Measurements from ENCODE around the gene WNT2. TPM values are rescaled to one million over a fixed set of nuclear protein-coding genes. Genes with fewer than 3 reads are reported as not detected.

Gene WNT2
- total RNA-seq, 1 donor, result 56.1 TPM

- TF ChIP-seq, protein P1, sequence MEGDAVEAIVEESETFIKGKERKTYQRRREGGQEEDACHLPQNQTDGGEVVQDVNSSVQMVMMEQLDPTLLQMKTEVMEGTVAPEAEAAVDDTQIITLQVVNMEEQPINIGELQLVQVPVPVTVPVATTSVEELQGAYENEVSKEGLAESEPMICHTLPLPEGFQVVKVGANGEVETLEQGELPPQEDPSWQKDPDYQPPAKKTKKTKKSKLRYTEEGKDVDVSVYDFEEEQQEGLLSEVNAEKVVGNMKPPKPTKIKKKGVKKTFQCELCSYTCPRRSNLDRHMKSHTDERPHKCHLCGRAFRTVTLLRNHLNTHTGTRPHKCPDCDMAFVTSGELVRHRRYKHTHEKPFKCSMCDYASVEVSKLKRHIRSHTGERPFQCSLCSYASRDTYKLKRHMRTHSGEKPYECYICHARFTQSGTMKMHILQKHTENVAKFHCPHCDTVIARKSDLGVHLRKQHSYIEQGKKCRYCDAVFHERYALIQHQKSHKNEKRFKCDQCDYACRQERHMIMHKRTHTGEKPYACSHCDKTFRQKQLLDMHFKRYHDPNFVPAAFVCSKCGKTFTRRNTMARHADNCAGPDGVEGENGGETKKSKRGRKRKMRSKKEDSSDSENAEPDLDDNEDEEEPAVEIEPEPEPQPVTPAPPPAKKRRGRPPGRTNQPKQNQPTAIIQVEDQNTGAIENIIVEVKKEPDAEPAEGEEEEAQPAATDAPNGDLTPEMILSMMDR (IDR thresholded peaks at IDR 0.05; ENCODE audit: insufficient read depth, low read depth, low read length), result no peak
- no peak overlapping the region for H3K4me3 ChIP-seq (ENCODE audit: low read depth, low read length)
- DNase-seq (ENCODE audit: low read depth), result no peak
Measured at GRCh38 chr7:117243390-117243789, 79.5 kb downstream of the WNT2 start.

GRCh38 chr7:117241088-117241487, 81.8 kb downstream of the WNT2 start:
- DNase-seq (ENCODE audit: low read depth), result no peak
- TF ChIP-seq, protein P1 (IDR thresholded peaks at IDR 0.05; ENCODE audit: insufficient read depth, low read depth, low read length), result no peak
- no peak overlapping the region for H3K4me3 ChIP-seq (ENCODE audit: low read depth, low read length)

GRCh38 chr7:117238937-117239336, 83.9 kb downstream of the WNT2 start:
- no peak overlapping the region for H3K4me3 ChIP-seq (ENCODE audit: low read depth, low read length)
- no peak for DNase-seq (ENCODE audit: low read depth)
- TF ChIP-seq, protein P1 (IDR thresholded peaks at IDR 0.05; ENCODE audit: insufficient read depth, low read depth, low read length), result no peak

DNA sequence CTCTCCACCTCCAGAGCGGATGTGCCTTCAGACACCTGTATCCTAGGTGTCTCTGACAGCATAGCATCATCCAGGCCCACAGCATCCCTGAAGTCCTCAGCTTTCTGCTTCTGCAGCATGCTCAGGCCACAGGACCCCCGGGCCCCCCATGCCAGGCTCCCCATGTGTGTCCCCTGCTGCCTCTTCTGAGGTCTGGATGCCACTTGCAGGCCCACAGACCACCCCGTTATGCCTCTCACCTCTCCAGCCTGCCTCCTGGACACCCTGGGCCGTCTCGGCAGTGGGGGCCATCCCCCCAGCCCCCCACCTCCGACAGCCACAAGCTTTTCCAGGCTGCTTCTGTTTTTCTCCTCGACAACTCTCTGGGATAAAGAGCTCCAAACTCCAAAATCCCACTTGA, 84.4 kb downstream of the WNT2 start:
- H3K4me3 ChIP-seq (ENCODE audit: low read depth, low read length), result no peak overlapping the region
- TF ChIP-seq, protein P1 (IDR thresholded peaks at IDR 0.05; ENCODE audit: insufficient read depth, low read depth, low read length), result no peak
- no peak for DNase-seq (ENCODE audit: low read depth)

DNA sequence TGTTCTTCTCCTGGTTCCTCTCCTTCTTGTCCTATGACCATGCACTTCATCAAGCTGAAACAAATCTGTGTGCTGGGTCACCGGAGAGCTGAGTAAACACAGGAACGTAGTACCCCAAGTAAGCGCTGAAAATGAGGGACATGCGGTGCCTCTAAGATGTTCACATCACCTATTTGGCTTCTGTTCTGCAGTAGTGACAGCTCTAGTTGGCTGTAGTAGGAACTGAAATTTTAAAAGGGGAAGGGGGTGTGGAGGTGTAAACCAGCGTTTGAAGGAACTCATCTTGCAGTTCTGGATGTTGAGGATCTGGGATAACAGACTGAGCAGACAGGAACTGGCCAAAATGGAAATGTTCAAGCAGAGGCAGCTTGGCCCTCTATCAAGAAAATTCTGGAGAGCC, 85.2 kb downstream of the WNT2 start:
- TF ChIP-seq, protein P1 (IDR thresholded peaks at IDR 0.05; ENCODE audit: insufficient read depth, low read depth, low read length), result no peak
- H3K4me3 ChIP-seq (ENCODE audit: low read depth, low read length), result no peak overlapping the region
- DNase-seq (ENCODE audit: low read depth), result no peak

DNA sequence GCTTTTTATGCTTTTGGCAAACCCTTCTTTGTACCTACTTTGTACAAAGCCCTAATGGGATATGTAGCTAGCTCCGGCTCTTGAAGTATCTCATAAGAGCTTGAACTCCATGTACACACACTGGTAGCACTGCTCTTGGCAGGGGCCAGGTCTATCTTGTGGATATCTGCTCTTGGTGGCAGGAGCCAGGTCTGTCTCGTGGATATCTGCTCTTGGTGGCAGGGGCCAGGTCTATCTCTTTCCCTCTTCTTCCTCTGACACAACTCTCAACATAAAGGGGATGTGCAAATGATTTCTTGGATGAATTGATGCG, 91.9 kb downstream of the WNT2 start:
- H3K4me3 ChIP-seq (ENCODE audit: low read depth, low read length), result no peak overlapping the region
- no peak for DNase-seq (ENCODE audit: low read depth)
- TF ChIP-seq, protein P1 (IDR thresholded peaks at IDR 0.05; ENCODE audit: insufficient read depth, low read depth, low read length), result no peak

DNA sequence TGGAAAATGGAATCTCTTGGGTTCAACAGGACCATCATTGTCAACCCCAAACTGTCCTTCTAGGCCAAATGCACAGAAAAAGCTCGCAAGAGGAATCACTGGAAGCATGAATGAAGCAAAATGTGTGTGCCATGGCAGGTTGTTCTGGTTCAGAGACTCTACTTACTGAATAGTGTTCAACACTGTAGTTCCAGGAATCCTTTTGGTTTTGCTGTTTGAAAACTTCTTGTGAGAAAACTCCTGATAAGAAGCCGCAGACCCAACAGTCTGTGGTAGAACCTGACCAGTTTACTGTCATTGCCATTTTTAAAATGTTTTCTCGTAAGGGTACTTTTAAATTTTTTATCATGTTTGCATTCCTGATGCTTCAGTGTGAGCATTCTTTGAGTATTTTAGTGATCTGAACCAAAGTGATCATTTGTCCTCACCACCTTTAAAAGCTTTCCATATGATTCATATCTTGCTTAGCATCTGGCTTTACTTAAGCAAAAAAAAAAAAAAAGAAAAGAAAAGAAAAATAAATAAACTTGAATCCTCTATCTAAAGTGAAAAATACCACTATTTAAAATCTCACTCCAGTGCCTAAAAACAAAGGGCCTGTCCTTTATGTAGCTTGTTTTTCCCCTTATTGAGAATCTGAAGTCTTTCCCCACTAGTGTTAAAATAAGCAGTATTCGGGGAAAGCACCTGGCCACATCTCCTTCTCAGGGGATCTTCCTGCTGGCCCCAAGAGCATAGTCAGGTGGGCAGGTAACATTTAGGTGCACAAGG, 92.4 kb downstream of the WNT2 start:
- TF ChIP-seq, protein P1 (IDR thresholded peaks at IDR 0.05; ENCODE audit: insufficient read depth, low read depth, low read length), result no peak
- no peak overlapping the region for H3K4me3 ChIP-seq (ENCODE audit: low read depth, low read length)
- DNase-seq (ENCODE audit: low read depth), result peak; percentile 99

Measured in fibroblast of villous mesenchyme (primary cell).